RCC 7860 (cell line): Measurements from ENCODE around the gene FSTL4.

ENCODE experiments used
- DNase-seq: peaks from one replicate; pipeline ENCODE4 v3.0.0-alpha.2; 2015; ENCODE audit warnings: low spot score
- FAIRE-seq: peaks from 2 replicates; lab custom pipeline; 2012; peaks lifted over from hg19 to GRCh38; lab: Jason Lieb, UNC

The FSTL4 gene

DNA sequence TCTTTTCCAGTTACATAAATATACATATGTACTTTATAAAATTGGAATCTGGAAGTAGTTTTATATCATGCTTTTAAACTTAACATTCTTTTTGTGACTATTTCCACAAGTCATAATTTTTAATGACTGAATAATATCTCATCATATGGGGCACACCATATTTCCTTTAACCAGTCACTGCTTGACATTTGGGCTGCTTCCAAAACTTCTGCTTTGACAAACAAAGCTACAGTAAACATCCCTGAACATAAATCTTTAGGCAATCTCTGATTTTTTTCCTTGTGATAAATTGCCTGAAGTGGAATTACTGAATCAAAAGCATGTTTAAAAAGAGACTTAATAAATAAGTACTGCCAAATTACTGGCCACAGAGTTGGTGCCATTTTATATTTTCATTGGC, 178.0 kb downstream of the FSTL4 start:
- no peak for DNase-seq
- no peak for FAIRE-seq

DNA sequence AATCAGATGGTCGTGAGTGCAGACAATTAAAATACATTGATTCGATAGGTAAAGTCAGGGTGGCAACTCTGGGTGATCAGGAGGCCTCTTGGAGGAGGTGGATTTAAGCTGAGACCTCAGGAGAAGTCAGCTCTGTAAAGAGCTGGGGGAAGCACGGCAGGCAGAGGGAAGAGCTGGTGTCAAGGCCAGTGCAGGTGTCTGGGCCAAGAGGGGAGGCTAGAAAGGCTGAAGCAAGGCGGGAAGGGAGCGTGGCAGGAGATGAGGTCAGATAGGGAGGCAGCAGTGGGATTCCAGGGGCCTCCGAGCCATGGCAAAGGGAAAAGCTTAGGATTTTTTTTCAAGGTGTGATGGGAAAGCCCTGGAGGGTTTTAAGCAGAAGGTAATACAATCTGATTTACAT, 178.7 kb downstream of the FSTL4 start:
- FAIRE-seq (no peak), DNase-seq (no peak)

DNA sequence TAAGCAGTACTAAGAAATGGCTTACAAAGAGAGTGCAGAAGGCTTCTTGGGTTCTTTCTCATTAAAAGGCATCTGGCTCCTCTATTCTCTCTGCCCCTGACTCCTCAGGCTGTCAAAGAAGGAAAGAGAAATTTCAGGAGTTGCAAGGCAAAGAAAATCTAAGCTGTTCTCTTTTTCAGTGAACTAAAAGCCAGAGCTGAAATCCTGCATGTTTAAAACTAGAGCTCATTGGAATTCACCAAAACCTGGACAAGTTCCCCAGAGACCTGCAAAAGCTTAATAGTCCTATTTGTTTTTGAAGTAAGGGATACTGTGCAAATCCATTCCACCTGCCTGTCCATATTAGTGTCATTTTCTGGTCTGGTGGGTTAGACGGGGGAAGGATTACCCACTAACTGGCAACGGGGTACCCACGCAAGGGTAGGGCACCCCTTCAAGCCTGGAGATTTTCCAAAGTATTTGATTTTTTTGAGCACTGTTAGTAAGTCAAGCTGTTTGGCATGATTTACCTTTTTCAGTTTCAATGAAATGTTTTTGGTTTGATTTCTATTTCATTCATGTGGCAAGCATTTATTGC, 179.3 kb downstream of the FSTL4 start:
- no peak for DNase-seq
- FAIRE-seq = no peak

DNA sequence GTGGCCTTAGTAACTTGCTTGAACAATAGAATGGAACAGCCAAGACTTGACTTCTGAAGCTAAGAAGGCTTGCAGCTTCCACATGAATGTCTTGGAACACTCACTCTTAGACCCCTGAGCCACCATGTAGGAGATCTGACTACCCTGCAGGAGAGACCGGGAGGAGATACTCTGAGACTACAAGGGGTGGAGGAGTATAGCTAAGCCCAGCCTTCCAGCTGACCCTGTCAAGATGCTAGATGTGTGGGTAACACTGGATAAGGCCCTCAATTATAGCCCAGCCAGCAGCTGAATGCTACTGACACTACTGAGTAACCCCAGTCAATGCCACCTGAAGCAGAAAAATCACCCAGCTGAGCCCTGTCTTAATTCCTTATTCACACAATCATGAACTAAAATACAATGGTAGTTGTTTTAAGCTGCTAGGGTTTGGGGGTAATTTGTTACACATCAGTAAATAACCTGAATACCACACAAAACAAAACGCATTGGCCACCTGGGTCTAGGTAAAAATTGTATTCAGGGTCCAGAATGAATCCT, 180.9 kb downstream of the FSTL4 start:
- FAIRE-seq (no peak), DNase-seq (no peak)

DNA sequence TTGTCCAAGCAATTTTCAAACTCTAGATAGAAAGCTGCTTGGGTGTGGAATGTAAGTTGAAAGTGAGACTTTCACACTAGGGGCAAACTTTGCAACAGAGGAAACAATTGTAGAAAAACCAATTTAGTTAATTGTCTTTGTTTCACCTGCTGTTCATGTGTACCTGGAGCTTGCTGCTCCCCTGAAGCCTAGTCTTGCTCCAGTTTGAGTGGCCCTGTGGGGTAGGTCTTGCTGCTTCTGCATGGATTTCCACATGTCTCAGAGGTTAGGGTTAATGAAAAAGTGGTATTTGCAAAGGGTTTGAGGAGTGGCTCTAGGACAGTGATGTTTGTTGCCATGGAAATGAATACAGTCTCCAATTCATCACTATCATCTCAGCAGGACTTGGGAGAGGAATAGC, 182.2 kb downstream of the FSTL4 start:
- no peak for FAIRE-seq
- DNase-seq = no peak

DNA sequence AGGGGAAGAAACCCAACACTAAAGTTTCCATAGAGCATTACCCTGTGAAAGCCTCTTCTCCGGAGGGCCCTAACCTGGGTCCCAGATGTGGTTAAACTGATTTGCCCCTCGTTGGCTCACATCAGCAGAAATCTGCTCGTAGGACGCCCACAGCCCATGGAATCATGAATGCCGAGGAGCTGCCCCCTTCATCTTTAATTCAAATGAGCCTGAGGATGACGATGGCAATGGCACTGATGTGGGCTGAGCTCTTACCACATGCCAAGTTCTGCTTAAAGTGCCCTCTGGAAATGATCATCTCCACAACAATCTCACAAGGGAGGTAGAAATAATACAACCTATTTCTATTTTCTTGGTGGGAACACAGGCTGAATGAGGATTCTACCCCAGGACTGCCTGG, 183.3 kb downstream of the FSTL4 start:
- FAIRE-seq (no peak), DNase-seq (no peak)

DNA sequence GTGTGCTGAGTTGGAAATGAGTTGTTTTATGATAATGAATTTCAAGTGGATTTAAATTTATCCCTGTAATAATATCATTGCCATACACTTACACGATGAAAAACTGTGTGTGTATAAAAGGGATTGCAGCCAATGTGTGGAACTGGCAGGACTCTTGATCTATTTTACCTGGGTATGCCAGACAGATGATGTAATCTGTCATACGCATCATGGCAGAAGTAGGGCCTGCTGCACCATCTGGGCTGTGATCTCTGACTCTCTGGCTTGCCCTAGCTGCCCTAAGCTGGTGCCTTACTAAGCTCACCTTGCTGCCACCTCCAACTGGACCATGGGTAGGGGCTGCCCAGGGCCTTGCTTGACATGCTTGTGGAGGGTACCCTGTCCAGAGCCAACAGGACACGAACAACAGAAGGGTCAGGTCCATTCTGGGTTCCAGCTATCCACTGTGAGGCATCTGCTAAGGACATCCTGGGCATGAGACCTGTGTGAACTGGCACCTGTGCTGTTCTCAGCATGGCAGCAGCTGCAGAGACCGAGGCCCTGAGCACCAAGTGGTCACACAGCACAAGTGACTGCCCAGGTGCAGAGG, 184.2 kb downstream of the FSTL4 start:
- no peak for DNase-seq
- no peak for FAIRE-seq

DNA sequence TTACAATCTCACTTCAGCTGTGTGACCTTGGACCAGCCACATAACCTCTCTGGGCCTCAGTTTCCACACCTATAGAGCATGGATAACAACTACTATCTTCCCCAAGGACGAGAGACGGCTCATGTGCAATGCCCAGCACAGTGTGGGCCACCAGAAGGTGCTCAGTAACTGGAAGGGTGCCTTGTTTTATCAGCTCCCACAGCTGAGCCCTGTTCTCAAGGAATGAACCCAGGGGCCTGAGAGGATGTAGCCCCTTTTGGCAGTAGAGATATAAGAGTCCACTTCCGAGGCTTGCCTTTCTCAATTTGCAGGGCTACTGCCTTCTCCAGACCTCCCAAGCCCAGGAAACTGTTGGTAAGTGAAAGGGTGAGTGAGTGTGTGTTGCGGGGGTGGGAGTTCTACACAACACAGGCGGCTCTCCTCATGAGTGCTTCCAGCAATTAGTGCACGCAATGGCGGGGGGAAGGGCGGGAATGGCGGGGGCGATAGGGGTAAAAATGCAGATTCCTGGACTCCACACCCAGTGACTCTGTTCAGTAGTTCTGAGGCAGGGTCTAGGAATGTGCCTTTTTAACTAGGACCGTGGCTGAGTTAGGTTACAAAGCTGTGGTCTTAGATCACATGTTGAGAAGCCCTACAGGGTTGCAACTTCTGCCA, 185.1 kb downstream of the FSTL4 start:
- DNase-seq = no peak
- FAIRE-seq = no peak

DNA sequence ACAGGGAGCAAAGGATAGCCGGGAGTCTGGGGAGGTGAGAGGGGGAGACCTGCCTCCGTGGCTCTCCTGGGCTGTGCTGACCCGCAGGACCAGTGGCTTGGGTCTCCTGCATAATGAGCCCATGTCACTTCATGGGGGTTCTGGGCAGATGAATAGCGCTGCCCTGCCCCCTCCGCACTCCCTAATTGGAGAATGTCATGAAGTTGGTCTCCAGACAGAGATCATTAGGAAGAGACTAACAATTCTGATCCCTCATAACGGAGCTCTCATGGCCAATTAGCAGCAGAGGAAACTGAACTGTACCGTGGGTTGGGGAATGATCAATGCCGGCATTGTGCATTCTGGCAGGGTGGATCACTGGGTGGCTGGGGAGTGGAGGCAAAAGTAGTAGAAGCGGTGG, 186.1 kb downstream of the FSTL4 start:
- no peak for FAIRE-seq
- no peak for DNase-seq

DNA sequence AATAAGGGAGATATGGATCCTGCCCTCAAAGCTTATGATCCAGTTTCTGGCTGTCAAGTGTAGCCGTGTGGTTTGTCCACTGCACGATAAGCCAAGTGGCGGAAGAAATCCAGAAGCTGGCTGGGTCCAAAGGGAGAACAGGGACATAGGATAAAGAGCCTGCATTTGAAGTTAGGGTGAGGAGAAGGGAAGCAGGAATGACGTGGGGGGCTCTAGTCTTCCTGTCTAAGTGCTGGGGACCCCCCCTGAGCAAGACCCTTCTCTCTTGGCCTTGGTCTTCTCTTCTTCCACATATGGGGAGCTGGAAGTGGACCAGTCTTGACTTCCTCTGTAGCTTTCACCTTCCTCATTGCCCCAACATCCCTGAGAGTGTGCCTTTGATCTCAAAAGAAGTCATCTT, 186.6 kb downstream of the FSTL4 start:
- DNase-seq (no peak), FAIRE-seq (no peak)

DNA sequence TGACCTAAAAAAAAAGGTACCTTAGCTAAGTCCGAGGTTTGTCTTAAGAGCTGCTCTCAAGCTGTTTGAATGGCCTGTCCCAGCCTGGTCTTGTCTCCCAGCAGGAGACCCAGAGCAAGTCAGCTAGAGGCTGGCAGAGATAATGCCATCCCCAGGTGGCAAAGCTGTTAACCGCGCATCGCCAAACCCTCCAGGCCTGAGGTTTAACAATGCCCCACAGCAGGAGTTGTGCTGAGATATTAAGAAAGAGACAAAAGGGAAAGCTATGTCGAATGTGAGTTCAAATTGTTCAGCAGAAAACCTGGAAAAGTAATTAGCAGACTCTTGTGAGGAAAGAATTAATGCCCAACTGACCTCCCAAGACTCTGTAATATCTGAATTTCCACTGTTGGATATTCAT, 187.1 kb downstream of the FSTL4 start:
- no peak for DNase-seq

DNA sequence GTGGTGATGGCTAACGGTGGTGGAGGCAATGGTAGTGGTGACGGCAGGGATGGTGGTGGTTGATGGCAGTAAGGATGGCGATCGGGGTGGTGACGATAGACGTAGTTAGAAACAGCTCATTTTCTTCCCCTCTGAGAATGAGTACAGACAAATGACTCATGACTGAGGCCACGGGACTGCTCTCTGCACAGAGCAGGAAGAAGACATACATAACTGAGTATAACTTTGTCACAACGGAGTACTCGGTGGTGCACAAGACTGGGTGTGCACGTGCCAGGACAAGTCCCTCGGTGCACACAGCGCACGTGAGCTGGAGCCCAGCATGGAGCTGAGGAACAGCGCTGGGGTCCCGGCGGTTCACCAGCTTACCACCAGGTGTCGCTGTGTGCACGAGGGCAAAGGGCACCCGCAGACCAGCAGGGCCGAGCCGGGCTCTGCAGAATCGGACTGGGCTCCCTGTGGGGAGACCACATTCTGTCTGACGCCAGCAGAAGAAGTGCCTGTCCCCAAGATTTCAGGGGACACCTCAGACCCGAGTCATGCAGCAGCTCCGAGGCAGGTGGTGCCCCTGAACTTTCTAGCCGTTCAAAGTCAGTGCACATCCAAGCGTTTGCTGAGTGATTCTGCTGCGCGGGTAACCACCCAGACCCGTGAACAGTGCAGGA, 188.6 kb downstream of the FSTL4 start:
- peak; percentile 21 for DNase-seq
- no peak for FAIRE-seq

More for the DNA sequence above, 187.1 kb downstream of the FSTL4 start:
- FAIRE-seq = no peak

DNA sequence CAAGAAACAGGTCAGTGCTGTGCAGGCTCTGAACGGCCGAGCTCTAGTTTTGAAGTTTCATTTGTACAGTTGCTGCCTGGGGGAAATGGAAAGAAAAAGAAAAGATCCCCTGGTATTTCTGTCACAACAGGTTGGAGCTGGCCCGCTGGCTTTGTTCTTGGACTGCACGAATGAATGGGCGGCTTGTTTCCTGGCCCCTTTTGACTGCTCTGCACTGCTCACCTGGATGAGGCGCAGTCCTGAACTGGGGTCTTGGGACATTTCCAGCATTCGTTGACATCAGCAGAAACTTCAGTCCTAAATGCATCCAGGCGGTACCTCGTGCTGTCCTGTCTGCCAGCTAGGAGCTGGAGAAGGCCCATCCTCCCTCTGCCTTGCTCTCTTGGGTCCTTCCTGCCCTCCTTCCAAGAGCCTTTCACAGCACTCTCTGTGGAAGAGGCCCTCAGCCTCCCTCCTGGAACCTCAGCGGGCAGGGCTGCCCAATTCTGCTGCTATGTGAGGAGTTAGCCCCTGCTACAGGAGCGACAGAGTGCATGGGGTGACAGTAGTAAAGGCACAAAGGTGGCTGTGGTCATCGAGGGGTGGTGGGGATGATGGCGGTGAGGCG, 189.2 kb downstream of the FSTL4 start:
- FAIRE-seq (no peak), DNase-seq (no peak)

DNA sequence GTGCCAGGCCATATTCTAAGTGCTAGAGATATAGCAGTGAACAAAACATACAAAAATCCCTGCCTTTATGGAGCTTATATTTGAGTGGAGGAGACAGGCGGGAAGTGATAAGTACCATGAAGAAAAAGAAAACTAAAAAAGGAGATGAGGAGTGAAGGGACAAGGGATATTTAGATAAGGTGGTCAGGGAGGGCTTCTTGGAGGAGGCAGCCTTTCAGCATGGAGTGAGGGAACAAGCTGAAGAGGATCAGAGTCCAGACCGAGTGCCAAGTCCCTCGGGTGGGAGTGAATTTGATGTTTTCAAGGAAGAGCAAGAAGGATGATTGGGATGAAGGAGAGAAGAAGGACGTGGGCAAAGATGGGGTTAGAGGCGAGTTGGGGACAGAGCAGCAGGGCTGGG, 190.5 kb downstream of the FSTL4 start:
- no peak for DNase-seq
- FAIRE-seq = no peak

DNA sequence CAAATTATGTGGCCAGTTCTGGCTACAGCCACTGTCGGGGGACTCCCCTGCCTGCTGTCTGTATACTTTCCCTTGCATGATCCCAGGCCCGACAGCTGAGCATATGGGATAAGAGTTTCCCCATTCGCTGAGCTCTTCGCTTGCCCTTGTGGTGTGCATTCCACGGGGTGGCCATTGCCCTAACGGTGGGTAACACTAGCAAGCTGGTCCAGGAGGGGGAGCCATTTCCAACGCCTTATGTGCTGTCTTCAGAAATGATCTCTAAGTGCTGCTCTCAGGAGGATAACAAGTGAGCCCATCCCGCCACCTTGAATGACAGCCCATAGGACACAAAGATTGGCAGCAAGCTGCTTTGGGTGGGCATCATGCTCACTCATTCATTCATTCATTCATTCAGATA, 190.9 kb downstream of the FSTL4 start:
- FAIRE-seq (no peak), DNase-seq (no peak)

DNA sequence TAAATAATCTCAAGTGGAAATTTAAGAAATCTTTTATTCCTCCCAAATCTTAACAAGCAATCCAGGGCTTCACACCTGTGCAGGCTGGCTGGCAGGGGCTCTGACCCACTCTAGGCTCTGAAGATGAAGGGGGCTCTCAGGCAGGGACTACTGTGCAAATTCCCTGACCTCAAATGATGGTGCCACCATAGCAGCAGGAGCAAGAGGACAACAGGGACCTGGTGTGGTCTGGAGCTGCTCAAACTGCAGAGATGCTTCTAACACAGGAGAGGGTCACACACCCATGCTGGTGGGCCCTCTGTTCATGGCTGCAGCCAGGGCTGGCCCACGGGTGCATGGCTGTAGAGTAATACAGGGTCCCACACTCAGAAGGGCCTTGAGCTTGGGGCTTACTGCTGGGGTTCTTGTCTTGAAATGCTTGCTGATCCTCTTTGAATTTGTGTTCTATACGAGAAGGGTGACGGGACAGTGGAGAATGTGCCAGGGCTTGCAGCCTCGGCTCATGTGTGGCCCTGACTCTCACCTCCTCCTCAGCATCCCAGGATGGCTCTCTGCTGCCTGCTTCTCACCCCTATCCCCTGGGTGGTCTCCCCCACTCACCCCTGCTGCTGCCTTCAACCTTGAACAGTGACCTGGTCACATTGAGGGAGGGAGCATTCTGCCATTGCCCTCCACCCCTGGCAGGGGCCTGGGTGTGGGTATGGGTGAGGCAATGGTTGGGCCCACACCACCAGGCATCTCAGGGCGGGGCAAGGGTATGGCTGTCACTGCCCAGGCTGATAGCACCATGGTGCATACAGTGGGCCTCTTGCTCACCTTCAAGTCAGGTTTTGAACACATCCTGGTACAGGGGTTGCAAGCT, 191.7 kb downstream of the FSTL4 start:
- no peak for DNase-seq
- FAIRE-seq = no peak

DNA sequence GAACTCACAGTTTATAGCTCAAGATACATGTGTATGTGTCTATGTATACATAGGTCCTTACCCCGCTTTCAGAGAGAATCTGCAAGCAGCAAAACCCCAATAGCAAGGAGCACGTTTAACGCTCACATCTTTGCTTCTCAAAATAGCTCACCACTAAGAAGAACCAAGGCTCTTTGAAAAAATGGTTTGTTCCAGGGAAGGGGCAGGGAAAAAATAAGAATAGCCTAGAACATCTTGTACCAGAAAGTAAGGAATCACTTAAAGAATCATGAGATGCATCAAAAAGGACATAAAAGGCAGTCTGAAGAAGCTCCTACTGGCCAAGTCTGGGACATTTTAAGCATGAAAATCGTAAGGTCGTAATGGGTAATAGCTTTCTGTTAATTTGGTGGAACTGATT, 196.4 kb downstream of the FSTL4 start:
- DNase-seq (no peak), FAIRE-seq (no peak)

DNA sequence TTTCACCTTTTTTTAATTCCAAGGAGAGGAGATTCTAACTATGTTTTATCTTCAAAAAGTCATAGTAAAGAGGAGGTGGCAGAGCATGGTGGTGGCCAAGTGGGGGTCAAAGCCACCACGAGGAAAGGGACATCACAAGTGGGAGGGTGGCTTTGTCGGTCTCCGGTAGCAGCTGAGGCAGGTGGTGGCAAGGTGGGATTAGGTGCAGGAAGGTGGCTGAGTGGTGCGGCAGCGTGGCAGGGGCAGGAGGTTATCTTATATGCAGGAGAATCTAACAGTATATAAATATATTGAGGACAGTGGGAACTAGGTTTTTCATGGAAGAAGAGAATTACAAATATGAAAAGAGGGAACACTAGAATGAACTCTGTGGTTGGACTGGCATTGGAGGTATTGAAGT, 196.8 kb downstream of the FSTL4 start:
- FAIRE-seq (no peak), DNase-seq (no peak)

DNA sequence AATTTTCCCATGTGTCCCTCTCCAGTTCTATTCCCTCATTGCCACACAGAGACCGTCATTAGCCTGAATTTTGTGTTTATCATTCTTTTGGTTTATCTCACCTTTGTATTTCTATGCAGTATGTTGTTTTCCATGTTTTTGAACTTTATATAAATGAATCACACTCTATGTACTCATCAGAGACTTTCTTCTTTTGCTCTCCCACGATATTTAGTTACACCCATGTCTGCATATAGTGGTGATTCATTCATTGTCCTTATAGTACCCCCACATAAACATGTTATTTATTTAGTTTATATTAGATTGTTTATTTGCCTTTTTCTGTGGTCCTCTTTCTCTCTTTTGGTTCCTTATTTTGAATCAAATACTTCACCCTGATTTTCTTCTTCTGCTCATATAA, 199.7 kb downstream of the FSTL4 start:
- FAIRE-seq (no peak), DNase-seq (no peak)

DNA sequence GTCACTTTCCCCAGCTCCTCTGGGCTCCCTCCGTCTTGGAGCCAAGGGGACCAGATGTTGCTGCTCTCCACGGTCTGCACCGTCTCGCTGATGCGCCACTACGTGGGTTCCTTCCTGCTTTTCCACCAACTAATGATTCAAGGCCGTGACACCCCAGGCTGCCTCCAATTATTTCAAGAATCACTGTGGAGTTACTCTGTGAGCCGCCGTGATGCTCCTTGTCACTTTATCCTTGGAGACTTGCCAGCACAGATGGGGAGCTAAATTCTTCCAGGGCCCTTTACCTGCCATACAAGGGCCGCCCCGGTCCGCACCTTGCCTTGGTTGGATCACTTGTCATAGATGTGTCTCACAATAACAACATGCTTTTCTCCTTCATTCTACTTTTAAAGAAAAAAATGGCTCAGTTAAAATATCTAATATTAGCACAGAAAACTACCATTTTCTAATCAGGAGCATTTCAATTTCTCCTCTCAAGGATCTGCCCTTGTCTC, 202.0 kb downstream of the FSTL4 start:
- no peak for FAIRE-seq
- DNase-seq = no peak
